Testis (tissue), 2 donors: ENCODE data around the gene KDM6A.

ENCODE experiments used
- POLR2A ChIP-seq: fragments of 450-650 bp; IDR thresholded peaks from one replicate; pipeline ENCODE4 v1.6.1; 2017; ENCODE audit warnings: antibody characterized with exemption, mild to moderate bottlenecking, moderate library complexity
- TF ChIP-seq, protein P1 (sequence below), 3 experiments: fragments of 450-650 bp in 2 of 3; fragments of 200-600 bp in 1 of 3; sonication (generic) in 1 of 3; IDR thresholded peaks; one replicate each; pipeline ENCODE4 v1.5.1; 2016 to 2019; ENCODE audit warnings: antibody characterized with exemption in 3 of 3, mild to moderate bottlenecking in 2 of 3, moderate library complexity in 1 of 3

- TF ChIP-seq, protein P1, sequence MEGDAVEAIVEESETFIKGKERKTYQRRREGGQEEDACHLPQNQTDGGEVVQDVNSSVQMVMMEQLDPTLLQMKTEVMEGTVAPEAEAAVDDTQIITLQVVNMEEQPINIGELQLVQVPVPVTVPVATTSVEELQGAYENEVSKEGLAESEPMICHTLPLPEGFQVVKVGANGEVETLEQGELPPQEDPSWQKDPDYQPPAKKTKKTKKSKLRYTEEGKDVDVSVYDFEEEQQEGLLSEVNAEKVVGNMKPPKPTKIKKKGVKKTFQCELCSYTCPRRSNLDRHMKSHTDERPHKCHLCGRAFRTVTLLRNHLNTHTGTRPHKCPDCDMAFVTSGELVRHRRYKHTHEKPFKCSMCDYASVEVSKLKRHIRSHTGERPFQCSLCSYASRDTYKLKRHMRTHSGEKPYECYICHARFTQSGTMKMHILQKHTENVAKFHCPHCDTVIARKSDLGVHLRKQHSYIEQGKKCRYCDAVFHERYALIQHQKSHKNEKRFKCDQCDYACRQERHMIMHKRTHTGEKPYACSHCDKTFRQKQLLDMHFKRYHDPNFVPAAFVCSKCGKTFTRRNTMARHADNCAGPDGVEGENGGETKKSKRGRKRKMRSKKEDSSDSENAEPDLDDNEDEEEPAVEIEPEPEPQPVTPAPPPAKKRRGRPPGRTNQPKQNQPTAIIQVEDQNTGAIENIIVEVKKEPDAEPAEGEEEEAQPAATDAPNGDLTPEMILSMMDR (IDR thresholded peaks at IDR 0.05), result no peak
- TF ChIP-seq POLR2A, result no peak
These were observed 33.1 kb downstream of the KDM6A start for GRCh38 chrX:44906041-44906440.
